B cell (primary cell): ENCODE data around the gene ACSM6. TPM values are rescaled to one million over a fixed set of nuclear protein-coding genes. Genes with fewer than 3 reads are reported as not detected.

ENCODE experiments used
- ATAC-seq: fragments of 200-7000 bp; cut with Tn5 transposase; one replicate; pipeline ENCODE4 v1.10.0; 2021; ENCODE audit warnings: low read depth, mild to moderate bottlenecking, moderate number of reproducible peaks, moderate library complexity
- CTCF ChIA-PET: fragments of 350-600 bp; sonication (Branson Sonifier 250); formaldehyde crosslinking; loops from one replicate; lab custom pipeline; 2021; ENCODE audit warnings: antibody characterized with exemption, inconsistent platforms; lab: Charles Lee
- POLR2A ChIA-PET: fragments of 350-600 bp; sonication (Branson Sonifier 250); formaldehyde crosslinking; loops from one replicate; lab custom pipeline; 2021; ENCODE audit warnings: antibody characterized with exemption; lab: Charles Lee
- DNase-seq: peaks from one replicate; pipeline ENCODE4 v3.0.0; 2013
- H2AFZ ChIP-seq: 2 replicates; pipeline ENCODE4 v1.6.1; 2012; ENCODE audit warnings: mild to moderate bottlenecking, low read depth, low read length; ENCODE audit not compliant: insufficient read depth, poor library complexity, severe bottlenecking
- H3K27ac ChIP-seq, 2 donors: 1 replicate in 1 of 2; 2 replicates in 1 of 2; pipeline ENCODE4 v1.5.1; 2012 to 2013; ENCODE audit warnings: low read length in 2 of 2, mild to moderate bottlenecking in 2 of 2, moderate library complexity in 1 of 2
- H3K27me3 ChIP-seq, 4 experiments: fragments of 200-600 bp in 1 of 4; sonication (generic) in 1 of 4; replicated peaks in 1 of 4; 1 replicate in 2 of 4; 2 replicates in 2 of 4; pipeline versions ENCODE4 v1.6.1 to v1.7.0; 2013 to 2016; ENCODE audit warnings: low read length in 3 of 4, mild to moderate bottlenecking in 2 of 4, mixed read lengths in 1 of 4, moderate library complexity in 1 of 4; ENCODE audit not compliant: insufficient read depth in 4 of 4, control insufficient read depth in 3 of 4; ENCODE audit errors: control extremely low read depth in 1 of 4
- H3K36me3 ChIP-seq, 2 experiments: replicated peaks in 1 of 2; 1 replicate in 1 of 2; 2 replicates in 1 of 2; pipeline versions ENCODE4 v1.6.1 to v1.7.1; 2013; ENCODE audit warnings: low read length in 1 of 2; ENCODE audit not compliant: insufficient read depth in 2 of 2, control insufficient read depth in 1 of 2; ENCODE audit errors: control extremely low read depth in 1 of 2, extremely low read depth in 1 of 2
- H3K4me1 ChIP-seq, 2 donors: fragments of 200-600 bp in 1 of 2; sonication (generic) in 1 of 2; 1 replicate in 1 of 2; 2 replicates in 1 of 2; pipeline versions ENCODE4 v1.5.1 to v1.6.1; 2013 to 2017; ENCODE audit warnings: low read length in 2 of 2; ENCODE audit not compliant: control insufficient read depth in 2 of 2, insufficient read depth in 2 of 2
- H3K4me2 ChIP-seq: replicated peaks from 2 replicates; pipeline ENCODE3; 2012; ENCODE audit warnings: mild to moderate bottlenecking, low read depth, low read length; ENCODE audit not compliant: poor library complexity, severe bottlenecking
- H3K4me3 ChIP-seq, 5 experiments: fragments of 200-600 bp in 1 of 5; sonication (generic) in 1 of 5; 1 replicate in 3 of 5; 2 replicates in 2 of 5; pipeline versions ENCODE4 v1.5.1 to v1.7.0; 2011 to 2016; ENCODE audit warnings: low read length in 4 of 5, mild to moderate bottlenecking in 4 of 5, low read depth in 2 of 5, control low read depth in 1 of 5, moderate library complexity in 1 of 5; ENCODE audit not compliant: insufficient read depth in 1 of 5; ENCODE audit errors: control extremely low read depth in 1 of 5, extremely low read depth in 1 of 5
- H3K79me2 ChIP-seq: fragments of 200-600 bp; sonication (generic); one replicate; pipeline ENCODE4 v1.6.0; 2016; ENCODE audit warnings: low read length; ENCODE audit not compliant: control insufficient read depth, insufficient read depth
- H3K9ac ChIP-seq: fragments of 200-600 bp; sonication (generic); 2 replicates; pipeline ENCODE4 v1.6.1; 2017; ENCODE audit warnings: mild to moderate bottlenecking, low read length, moderate library complexity
- H3K9me3 ChIP-seq, 3 donors: one replicate each; pipeline versions ENCODE4 v1.6.1 to v1.7.1; 2013; ENCODE audit warnings: low read length in 2 of 3; ENCODE audit not compliant: control insufficient read depth in 2 of 3, insufficient read depth in 1 of 3; ENCODE audit errors: control extremely low read depth in 1 of 3
- H4K20me1 ChIP-seq: 2 replicates; pipeline ENCODE4 v1.6.0; 2012; ENCODE audit warnings: mild to moderate bottlenecking, low read length; ENCODE audit not compliant: insufficient read depth, control insufficient read depth, poor library complexity, severe bottlenecking
- H3K27ac Mint-ChIP-seq: one replicate; pipeline ENCODE4 v1.8.0; 2021; ENCODE audit warnings: mixed read lengths
- H3K27me3 Mint-ChIP-seq: one replicate; pipeline ENCODE4 v1.8.0; 2021; ENCODE audit warnings: mixed read lengths
- H3K4me1 Mint-ChIP-seq: one replicate; pipeline ENCODE4 v1.8.0; 2021; ENCODE audit warnings: mixed read lengths
- H3K4me3 Mint-ChIP-seq: one replicate; pipeline ENCODE4 v1.8.0; 2021; ENCODE audit warnings: mixed read lengths
- H3K9me3 Mint-ChIP-seq: one replicate; pipeline ENCODE4 v1.8.0; 2022; ENCODE audit warnings: mixed read lengths; ENCODE audit not compliant: insufficient read depth
- EZH2 ChIP-seq: IDR thresholded peaks from 2 replicates; pipeline ENCODE4 v1.6.1; 2012; ENCODE audit warnings: borderline replicate concordance, low read depth, mild to moderate bottlenecking, moderate library complexity, low read length; ENCODE audit not compliant: insufficient read depth, poor library complexity, severe bottlenecking
- WGBS: methylation state at CpG from one replicate; pipeline ENCODE4 v1.1.5; 2013; ENCODE audit warnings: missing lambda C conversion rate; ENCODE audit not compliant: insufficient coverage; 5-methylcytosine and 5-hydroxymethylcytosine counted together
- intact Hi-C: fragments of 100-400 bp; cut with micrococcal nuclease; formaldehyde crosslinking; loops from one replicate; pipeline ENCODE4 v1.10.0; 2022
- polyA plus RNA-seq: library from polyadenylated mRNA; depleted of rRNA; stranded (reverse); fragments of >200 nt; gene quantifications from 2 replicates; pipeline ENCODE4 v1.2.3, GENCODE V29; 2012
- total RNA-seq, 2 donors: library from RNA; stranded (reverse); fragments of 120-200 nt in 1 of 2; gene quantifications; 1 replicate in 1 of 2; 2 replicates in 1 of 2; pipeline versions ENCODE4 v1.2.3 to v1.2.4, GENCODE V29; 2013 to 2022
- TF ChIP-seq, protein P1 (sequence below): fragments of 200-600 bp; IDR thresholded peaks from one replicate; pipeline ENCODE4 v1.8.0; 2022; ENCODE audit warnings: antibody characterized with exemption, mild to moderate bottlenecking

The ACSM6 gene
- total and polyA plus RNA-seq, 2 donors (not counting 1 experiment from before 2014, with no cell fraction given), result not detected

DNA sequence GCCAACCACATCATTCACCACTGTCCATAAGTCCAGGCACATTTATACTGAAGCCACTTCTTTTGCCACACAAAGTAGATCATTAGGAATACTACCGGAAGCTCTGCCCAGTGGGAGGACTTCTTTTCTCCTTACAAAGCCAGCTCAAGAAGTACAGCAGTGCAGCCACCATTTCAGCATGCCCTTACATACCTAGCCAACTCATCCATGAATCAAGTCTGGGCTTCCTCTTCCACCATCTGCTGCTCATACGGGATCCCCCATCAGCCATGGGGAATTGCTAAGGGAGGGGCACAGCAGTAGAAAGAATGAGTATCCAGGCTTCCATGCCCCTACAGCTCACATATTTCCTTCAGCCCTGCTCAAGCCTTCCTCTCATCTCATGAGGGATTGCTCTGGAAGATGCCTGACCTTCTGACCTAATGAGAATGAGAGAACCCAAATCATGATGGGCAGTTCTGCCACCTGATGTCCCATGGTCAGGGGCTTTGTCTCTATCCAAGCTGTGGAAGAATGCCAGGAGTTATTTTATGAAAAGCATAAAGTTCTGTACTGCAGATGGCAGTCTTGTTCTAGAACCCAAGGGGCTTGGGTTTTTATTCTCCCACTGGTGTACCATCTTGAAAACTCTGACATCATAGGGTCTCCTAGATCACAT, 39.5 kb downstream of the ACSM6 start:
- no peak for ATAC-seq
- Histone ChIP-seq H3K27me3 (no peaks in the 10 kb centered on the region), H3K4me2 (no peak overlapping the region), H3K9ac (no peak overlapping the region), H3K27ac (no peak overlapping the region), H3K9me3 (no peaks in the 10 kb centered on the region), H3K4me3 (no peak overlapping the region), H3K4me1 (peaks cover 17 to 28% of the 10 kb centered on the region in 2 donors), H2AFZ (no peak overlapping the region), H4K20me1 (no peaks in the 10 kb centered on the region), H3K79me2 (peaks cover 4% of the 10 kb centered on the region), H3K36me3 (peaks cover 1 to 46% of the 10 kb centered on the region in 2 experiments)
- Mint-ChIP-seq H3K9me3 (no peaks in the 10 kb centered on the region), H3K4me3 (no peak overlapping the region), H3K27me3 (no peaks in the 10 kb centered on the region), H3K4me1 (peaks cover 32% of the 10 kb centered on the region), H3K27ac (no peak overlapping the region)
- 100% methylated on average over 1 of the region's 2 CpGs for WGBS
- no peak for DNase-seq
- intact Hi-C loops, result no loop called here
- CTCF ChIA-PET, result interaction anchor here (1.1 to 5.9 kb wide), 2 partner anchors 13 to 130 kb away, joined by 4 to 34 read pairs; no protein-coding TSS in a partner anchor
- POLR2A ChIA-PET, result no interaction called here
- TF ChIP-seq, protein P1, sequence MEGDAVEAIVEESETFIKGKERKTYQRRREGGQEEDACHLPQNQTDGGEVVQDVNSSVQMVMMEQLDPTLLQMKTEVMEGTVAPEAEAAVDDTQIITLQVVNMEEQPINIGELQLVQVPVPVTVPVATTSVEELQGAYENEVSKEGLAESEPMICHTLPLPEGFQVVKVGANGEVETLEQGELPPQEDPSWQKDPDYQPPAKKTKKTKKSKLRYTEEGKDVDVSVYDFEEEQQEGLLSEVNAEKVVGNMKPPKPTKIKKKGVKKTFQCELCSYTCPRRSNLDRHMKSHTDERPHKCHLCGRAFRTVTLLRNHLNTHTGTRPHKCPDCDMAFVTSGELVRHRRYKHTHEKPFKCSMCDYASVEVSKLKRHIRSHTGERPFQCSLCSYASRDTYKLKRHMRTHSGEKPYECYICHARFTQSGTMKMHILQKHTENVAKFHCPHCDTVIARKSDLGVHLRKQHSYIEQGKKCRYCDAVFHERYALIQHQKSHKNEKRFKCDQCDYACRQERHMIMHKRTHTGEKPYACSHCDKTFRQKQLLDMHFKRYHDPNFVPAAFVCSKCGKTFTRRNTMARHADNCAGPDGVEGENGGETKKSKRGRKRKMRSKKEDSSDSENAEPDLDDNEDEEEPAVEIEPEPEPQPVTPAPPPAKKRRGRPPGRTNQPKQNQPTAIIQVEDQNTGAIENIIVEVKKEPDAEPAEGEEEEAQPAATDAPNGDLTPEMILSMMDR, result no peak
- TF ChIP-seq EZH2, result no peak

DNA sequence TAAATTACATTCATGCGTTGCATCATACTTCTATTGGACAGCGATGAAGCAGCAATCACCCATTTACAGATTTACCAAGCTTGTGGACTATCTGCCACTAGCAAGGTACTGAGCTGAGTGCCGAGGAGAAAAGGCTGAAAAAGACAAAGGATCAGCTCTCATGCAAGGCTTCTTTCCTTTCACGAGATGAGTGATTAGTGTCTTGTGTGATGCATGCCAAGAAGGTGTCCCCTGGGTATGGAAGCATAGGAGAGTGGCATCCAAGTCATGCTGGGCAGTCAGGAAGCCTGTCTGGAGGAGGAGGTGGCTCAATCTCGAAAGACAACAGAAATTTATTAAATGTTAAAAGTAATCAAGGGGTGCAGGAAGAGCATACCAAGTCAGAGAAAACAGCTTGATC, 40.9 kb downstream of the ACSM6 start:
- CTCF ChIA-PET, result interaction anchor here (0.7 to 5.9 kb wide), 6 partner anchors 9 to 1086 kb away, joined by 3 to 34 read pairs (median 4); no protein-coding TSS in a partner anchor
- H3K27ac Mint-ChIP-seq, result no peak overlapping the region
- no peaks in the 10 kb centered on the region for H3K9me3 ChIP-seq
- POLR2A ChIA-PET, result no interaction called here
- ATAC-seq (no peak), DNase-seq (no peak)
- no peaks in the 10 kb centered on the region for H3K9me3 Mint-ChIP-seq
- no peaks in the 10 kb centered on the region for H4K20me1 ChIP-seq
- 100% methylated on average over 2 of the region's 5 CpGs for WGBS
- no peaks in the 10 kb centered on the region for H3K27me3 ChIP-seq
- no peak overlapping the region for H3K4me3 Mint-ChIP-seq
- peaks cover 17 to 28% of the 10 kb centered on the region in 2 donors for H3K4me1 ChIP-seq
- TF ChIP-seq, protein P1, result no peak
- no peak for TF ChIP-seq EZH2
- peaks cover 4% of the 10 kb centered on the region for H3K79me2 ChIP-seq
- no peak overlapping the region for H3K9ac ChIP-seq
- intact Hi-C loops, result no loop called here
- H3K27ac ChIP-seq, result no peak overlapping the region
- H3K4me2 ChIP-seq, result no peak overlapping the region
- peaks cover 32% of the 10 kb centered on the region for H3K4me1 Mint-ChIP-seq
- no peak overlapping the region for H3K4me3 ChIP-seq
- H3K36me3 ChIP-seq, result peaks cover 1 to 53% of the 10 kb centered on the region in 2 experiments
- H2AFZ ChIP-seq, result no peak overlapping the region
- no peaks in the 10 kb centered on the region for H3K27me3 Mint-ChIP-seq
